Measurements from ENCODE around the gene SETDB1. TPM values are rescaled to one million over a fixed set of nuclear protein-coding genes. Genes with fewer than 3 reads are reported as not detected.

The SETDB1 gene
- polyA plus RNA-seq, 1 donor, result 56.7 TPM

DNA sequence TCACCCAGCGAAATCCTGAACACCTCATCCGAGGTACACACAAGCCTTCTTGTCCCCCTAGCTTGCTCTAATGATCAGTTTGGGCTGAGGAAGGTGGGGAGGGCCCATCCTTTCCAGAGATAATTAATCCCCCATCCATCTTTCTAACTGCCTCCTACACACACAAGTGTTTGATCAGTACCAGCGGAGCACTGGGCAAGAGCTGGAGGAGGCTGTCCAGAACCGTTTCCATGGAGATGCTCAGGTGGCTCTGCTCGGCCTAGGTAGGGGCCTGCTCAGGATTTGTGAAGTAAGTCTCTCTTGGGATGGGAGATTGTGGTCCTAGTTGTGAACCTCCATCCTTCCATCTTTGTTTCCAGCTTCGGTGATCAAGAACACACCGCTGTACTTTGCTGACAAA lies 61.8 kb downstream of the SETDB1 start:
- no peaks in the 10 kb centered on the region for H3K36me3 ChIP-seq (ENCODE audit: control insufficient read depth, insufficient read depth, low read length)
- no peak overlapping the region for H3K27ac ChIP-seq (ENCODE audit: low read length)
- no peak for DNase-seq
- H3K9me3 ChIP-seq (ENCODE audit: control insufficient read depth, low read depth, low read length), result no peaks in the 10 kb centered on the region
- no CpG with 5 or more reads among the region's 7 CpGs for WGBS (ENCODE audit: insufficient coverage, low lambda C conversion rate)
- no peaks in the 10 kb centered on the region for H3K27me3 ChIP-seq (ENCODE audit: control insufficient read depth, insufficient read depth, low read length)
- H3K4me3 ChIP-seq (ENCODE audit: low read length), result no peak overlapping the region
- peaks cover 5% of the 10 kb centered on the region for H3K4me1 ChIP-seq (ENCODE audit: control insufficient read depth, insufficient read depth, low read length)

DNA sequence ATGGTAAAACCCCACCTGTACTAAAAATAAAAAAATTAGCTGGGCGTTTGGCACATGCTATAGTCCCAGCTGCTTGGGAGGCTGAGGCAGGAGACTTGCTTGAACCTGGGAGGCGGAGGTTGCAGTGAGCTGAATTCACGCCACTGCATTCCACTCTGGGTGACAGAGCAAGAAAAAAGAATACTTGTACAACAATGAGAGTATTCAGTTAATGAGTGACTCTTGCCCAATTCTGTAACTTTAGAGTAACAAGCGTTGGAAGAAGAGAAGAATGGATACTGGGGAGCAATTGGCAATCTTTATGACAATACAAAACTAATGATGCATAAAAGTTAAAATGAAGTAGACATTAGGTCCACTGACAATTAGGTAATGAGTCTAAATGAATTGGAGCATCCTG lies 66.5 kb downstream of the SETDB1 start:
- H3K9me3 ChIP-seq (ENCODE audit: control insufficient read depth, low read depth, low read length), result no peaks in the 10 kb centered on the region
- H3K36me3 ChIP-seq (ENCODE audit: control insufficient read depth, insufficient read depth, low read length), result peaks cover 8% of the 10 kb centered on the region
- H3K4me1 ChIP-seq (ENCODE audit: control insufficient read depth, insufficient read depth, low read length), result no peaks in the 10 kb centered on the region
- H3K27ac ChIP-seq (ENCODE audit: low read length), result no peak overlapping the region
- H3K4me3 ChIP-seq (ENCODE audit: low read length), result no peak overlapping the region
- no peaks in the 10 kb centered on the region for H3K27me3 ChIP-seq (ENCODE audit: control insufficient read depth, insufficient read depth, low read length)
- WGBS (ENCODE audit: insufficient coverage, low lambda C conversion rate), result no CpG with 5 or more reads among the region's 4 CpGs
- DNase-seq, result no peak

DNA sequence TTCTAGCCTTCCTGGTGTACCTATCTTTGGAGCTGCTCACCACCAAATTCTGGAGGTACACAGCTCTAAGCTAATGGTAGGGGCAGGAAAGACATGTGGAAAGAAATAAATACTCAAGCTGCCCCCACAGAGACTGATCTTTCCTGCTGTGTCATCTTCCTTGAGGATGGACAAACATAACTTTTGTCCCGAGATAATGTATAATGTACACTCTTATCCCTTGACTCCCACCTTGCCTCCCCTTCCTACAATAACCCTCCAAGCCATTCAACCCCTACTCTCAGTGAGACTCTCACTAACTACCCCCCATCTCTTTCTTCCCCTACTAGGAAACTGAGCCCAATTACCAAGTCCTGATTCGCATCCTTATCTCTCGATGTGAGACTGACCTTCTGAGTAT lies 68.1 kb downstream of the SETDB1 start:
- Histone ChIP-seq H3K27me3 (ENCODE audit: control insufficient read depth, insufficient read depth, low read length) (no peaks in the 10 kb centered on the region), H3K9me3 (ENCODE audit: control insufficient read depth, low read depth, low read length) (no peaks in the 10 kb centered on the region), H3K36me3 (ENCODE audit: control insufficient read depth, insufficient read depth, low read length) (peaks cover 22% of the 10 kb centered on the region), H3K4me1 (ENCODE audit: control insufficient read depth, insufficient read depth, low read length) (no peaks in the 10 kb centered on the region), H3K27ac (ENCODE audit: low read length) (no peak overlapping the region), H3K4me3 (ENCODE audit: low read length) (no peak overlapping the region)
- DNase-seq, result no peak
- 71% methylated on average over 1 of the region's 3 CpGs for WGBS (ENCODE audit: insufficient coverage, low lambda C conversion rate)

DNA sequence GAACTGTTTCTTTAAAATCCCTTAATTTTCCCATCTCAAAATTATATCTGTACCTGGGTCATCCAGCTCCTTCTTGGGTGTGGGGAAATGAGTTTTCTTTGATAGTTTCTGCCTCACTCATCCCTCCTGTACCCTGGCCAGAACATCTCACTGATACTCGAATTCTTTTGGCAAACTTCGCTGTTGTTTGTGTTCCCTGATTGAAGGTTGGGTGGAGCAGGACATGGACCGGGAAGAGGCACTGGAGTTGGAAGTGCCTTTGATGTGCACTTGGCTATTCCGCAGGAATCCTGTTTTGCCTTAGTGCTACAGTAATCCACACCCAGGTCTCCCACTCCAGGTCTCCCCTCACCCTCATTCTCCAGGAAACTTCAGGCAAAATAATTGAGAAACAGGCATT lies 69.3 kb downstream of the SETDB1 start:
- DNase-seq, result no peak
- Histone ChIP-seq H3K9me3 (ENCODE audit: control insufficient read depth, low read depth, low read length) (no peaks in the 10 kb centered on the region), H3K27ac (ENCODE audit: low read length) (no peak overlapping the region), H3K27me3 (ENCODE audit: control insufficient read depth, insufficient read depth, low read length) (no peaks in the 10 kb centered on the region), H3K4me3 (ENCODE audit: low read length) (no peak overlapping the region), H3K4me1 (ENCODE audit: control insufficient read depth, insufficient read depth, low read length) (no peaks in the 10 kb centered on the region), H3K36me3 (ENCODE audit: control insufficient read depth, insufficient read depth, low read length) (peaks cover 33% of the 10 kb centered on the region)
- WGBS (ENCODE audit: insufficient coverage, low lambda C conversion rate), result 90% methylated on average over 2 of the region's 4 CpGs

DNA sequence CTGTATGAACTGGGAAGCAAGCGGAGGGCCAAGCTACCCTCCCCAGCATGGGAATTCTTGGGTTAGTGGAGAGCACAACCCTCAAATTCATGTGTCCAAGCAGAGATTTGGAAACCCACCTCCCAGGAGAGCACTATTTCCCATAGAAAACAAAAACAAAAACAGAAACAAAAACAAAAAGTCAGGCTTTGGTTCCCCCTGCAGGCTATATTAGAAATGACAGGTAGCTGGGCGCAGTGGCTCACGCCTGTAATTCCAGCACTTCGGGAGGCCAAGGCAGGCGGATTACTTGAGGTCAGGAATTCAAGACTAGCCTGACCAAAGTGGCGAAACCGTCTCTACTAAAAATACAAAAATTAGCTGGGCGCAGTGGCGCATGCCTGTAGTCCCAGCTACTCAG lies 69.7 kb downstream of the SETDB1 start:
- no peak overlapping the region for H3K27ac ChIP-seq (ENCODE audit: low read length)
- no peak overlapping the region for H3K4me3 ChIP-seq (ENCODE audit: low read length)
- peaks cover 33% of the 10 kb centered on the region for H3K36me3 ChIP-seq (ENCODE audit: control insufficient read depth, insufficient read depth, low read length)
- H3K27me3 ChIP-seq (ENCODE audit: control insufficient read depth, insufficient read depth, low read length), result no peaks in the 10 kb centered on the region
- H3K4me1 ChIP-seq (ENCODE audit: control insufficient read depth, insufficient read depth, low read length), result no peaks in the 10 kb centered on the region
- no peaks in the 10 kb centered on the region for H3K9me3 ChIP-seq (ENCODE audit: control insufficient read depth, low read depth, low read length)
- WGBS (ENCODE audit: insufficient coverage, low lambda C conversion rate), result no CpG with 5 or more reads among the region's 9 CpGs
- DNase-seq, result no peak

DNA sequence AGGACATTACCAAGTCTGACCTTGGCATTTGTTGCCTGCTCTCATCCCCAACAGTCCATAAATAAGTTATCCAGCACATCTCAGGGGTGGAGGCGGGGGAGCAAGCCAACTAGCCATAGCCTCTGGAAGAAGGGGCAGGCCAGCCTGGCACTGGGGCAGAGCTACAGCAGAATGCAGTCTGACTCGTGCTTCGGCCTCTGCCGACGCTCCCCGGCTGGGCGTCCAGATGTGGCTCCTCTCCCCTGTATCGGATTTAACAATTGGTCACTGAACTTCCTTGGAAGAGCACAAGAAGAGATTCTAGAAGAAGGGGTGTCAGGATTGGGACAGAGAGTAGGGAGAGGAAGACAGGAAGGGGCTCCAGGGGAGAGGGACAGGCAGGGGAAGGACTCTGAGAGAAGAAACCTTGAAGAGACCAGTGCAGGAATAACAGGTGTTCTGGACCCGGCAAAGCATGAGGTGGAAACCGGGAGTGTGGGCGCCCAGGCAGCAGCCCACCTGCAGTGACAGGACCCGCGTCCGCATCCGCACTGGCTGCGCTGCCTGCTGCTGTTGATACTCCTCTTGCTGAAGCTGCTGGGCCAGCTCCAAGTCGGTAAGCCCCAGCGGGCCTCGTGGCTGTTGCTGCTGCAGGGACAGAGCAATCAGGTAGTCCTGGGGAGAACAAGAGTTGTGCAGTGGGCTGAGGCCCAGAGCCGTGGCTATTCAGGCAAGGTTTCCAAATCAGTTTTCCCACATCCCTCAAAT lies 71.1 kb downstream of the SETDB1 start:
- peaks cover 43% of the 10 kb centered on the region for H3K36me3 ChIP-seq (ENCODE audit: control insufficient read depth, insufficient read depth, low read length)
- no CpG with 5 or more reads among the region's 20 CpGs for WGBS (ENCODE audit: insufficient coverage, low lambda C conversion rate)

DNA sequence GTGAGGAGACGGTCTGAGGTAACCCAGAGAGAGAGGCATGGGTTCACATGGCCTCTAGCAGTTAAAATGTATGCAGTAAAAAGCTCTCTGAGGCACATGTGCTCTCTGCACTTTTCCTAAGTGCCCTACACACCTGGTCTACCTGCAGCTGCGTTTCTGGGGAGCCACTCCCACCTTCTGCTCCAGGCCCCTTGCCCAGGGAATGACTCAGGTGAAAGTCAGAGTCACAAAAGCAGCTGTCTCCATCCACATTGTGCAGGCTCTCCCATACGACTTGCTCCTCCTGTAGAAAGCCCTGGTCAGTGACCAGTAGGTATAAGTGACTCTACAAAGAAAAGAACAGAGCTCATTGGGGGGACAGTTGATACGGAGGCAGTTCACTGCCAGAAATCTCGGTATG lies 71.8 kb downstream of the SETDB1 start:
- Histone ChIP-seq H3K27ac (ENCODE audit: low read length) (no peak overlapping the region), H3K27me3 (ENCODE audit: control insufficient read depth, insufficient read depth, low read length) (no peaks in the 10 kb centered on the region), H3K4me1 (ENCODE audit: control insufficient read depth, insufficient read depth, low read length) (no peaks in the 10 kb centered on the region), H3K36me3 (ENCODE audit: control insufficient read depth, insufficient read depth, low read length) (peaks cover 48% of the 10 kb centered on the region), H3K9me3 (ENCODE audit: control insufficient read depth, low read depth, low read length) (no peaks in the 10 kb centered on the region), H3K4me3 (ENCODE audit: low read length) (no peak overlapping the region)
- DNase-seq, result no peak
- WGBS (ENCODE audit: insufficient coverage, low lambda C conversion rate), result no CpG with 5 or more reads among the region's 5 CpGs

More for the DNA sequence above, 71.1 kb downstream of the SETDB1 start:
- H3K27ac ChIP-seq (ENCODE audit: low read length), result no peak overlapping the region
- no peak overlapping the region for H3K4me3 ChIP-seq (ENCODE audit: low read length)
- H3K4me1 ChIP-seq (ENCODE audit: control insufficient read depth, insufficient read depth, low read length), result no peaks in the 10 kb centered on the region
- H3K9me3 ChIP-seq (ENCODE audit: control insufficient read depth, low read depth, low read length), result no peaks in the 10 kb centered on the region
- H3K27me3 ChIP-seq (ENCODE audit: control insufficient read depth, insufficient read depth, low read length), result no peaks in the 10 kb centered on the region
- no peak for DNase-seq

DNA sequence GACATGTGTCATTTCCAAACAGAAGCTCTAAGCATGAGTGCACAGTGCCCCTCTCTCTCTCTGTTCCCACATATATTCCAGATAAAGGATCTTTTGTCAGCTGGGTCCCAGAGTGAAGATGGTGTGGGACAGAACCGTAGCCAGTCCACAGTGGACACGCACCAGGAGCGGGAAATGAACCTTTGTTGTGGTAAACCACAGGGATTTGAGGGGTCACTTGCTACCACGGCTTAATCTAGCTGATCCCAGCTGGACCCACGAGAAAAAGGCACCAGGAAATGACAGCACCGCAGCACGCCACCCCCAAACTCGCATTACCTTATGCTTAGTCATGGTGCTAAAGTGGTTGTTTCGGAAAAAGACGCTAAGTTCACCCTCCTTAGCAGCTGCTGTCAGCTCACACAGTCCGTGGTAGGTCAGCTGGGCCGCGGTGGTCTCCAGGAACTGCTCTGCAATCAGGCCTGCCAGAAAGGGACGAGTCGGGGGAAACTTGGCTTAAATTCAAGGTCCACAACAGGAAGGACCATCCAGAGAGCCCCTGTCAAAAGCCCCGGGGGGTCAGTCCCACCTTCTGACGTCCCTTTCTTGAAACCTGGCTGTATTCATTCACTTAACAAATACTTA lies 73.0 kb downstream of the SETDB1 start:
- Histone ChIP-seq H3K27me3 (ENCODE audit: control insufficient read depth, insufficient read depth, low read length) (no peaks in the 10 kb centered on the region), H3K4me3 (ENCODE audit: low read length) (no peak overlapping the region), H3K4me1 (ENCODE audit: control insufficient read depth, insufficient read depth, low read length) (peaks cover 2% of the 10 kb centered on the region), H3K27ac (ENCODE audit: low read length) (no peak overlapping the region), H3K36me3 (ENCODE audit: control insufficient read depth, insufficient read depth, low read length) (peaks cover 48% of the 10 kb centered on the region), H3K9me3 (ENCODE audit: control insufficient read depth, low read depth, low read length) (no peaks in the 10 kb centered on the region)
- WGBS (ENCODE audit: insufficient coverage, low lambda C conversion rate), result no CpG with 5 or more reads among the region's 17 CpGs
- DNase-seq, result no peak

DNA sequence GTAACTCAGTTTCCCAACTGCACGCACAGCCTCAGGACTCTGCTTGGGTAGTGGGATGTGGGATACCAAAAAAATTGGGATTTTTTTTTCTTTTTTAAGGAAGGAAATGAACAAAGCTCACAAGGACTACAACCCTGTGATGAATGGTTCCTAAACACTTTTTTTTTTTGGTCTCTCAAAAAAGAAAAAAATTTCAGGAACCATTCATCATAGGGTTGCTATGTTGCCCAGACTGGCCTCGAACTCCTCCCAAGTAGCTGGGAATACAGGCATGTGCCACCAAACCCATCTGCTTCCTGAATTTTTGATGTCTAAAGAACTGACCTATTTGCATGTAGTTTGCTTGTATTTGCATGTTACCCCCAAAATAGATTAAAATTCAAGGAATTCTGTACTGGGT lies 73.8 kb downstream of the SETDB1 start:
- 80% methylated on average over 1 of the region's 2 CpGs for WGBS (ENCODE audit: insufficient coverage, low lambda C conversion rate)
- Histone ChIP-seq H3K27ac (ENCODE audit: low read length) (no peak overlapping the region), H3K4me1 (ENCODE audit: control insufficient read depth, insufficient read depth, low read length) (peaks cover 6% of the 10 kb centered on the region), H3K36me3 (ENCODE audit: control insufficient read depth, insufficient read depth, low read length) (peaks cover 48% of the 10 kb centered on the region), H3K9me3 (ENCODE audit: control insufficient read depth, low read depth, low read length) (no peaks in the 10 kb centered on the region), H3K4me3 (ENCODE audit: low read length) (no peak overlapping the region), H3K27me3 (ENCODE audit: control insufficient read depth, insufficient read depth, low read length) (no peaks in the 10 kb centered on the region)
- DNase-seq, result no peak

DNA sequence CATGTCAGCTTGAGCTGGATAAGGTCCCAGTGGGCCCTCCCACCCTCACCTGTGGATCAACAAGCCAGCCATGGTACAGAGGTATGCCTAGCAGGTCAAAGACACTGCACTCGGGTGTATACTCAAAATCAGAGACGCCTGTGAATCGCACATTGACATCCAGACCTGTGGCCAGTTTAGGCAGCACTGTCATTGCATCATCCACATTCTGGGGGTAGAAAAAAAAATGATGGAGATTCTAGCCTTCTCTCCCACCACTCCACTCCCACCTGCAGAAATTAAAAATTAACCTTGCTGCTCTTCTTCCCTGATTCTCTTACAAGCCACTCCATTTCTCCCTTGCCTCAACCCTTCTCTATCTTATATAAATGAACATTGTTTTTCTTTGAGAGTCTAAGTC lies 74.2 kb downstream of the SETDB1 start:
- Histone ChIP-seq H3K36me3 (ENCODE audit: control insufficient read depth, insufficient read depth, low read length) (peaks cover 48% of the 10 kb centered on the region), H3K4me3 (ENCODE audit: low read length) (no peak overlapping the region), H3K27ac (ENCODE audit: low read length) (no peak overlapping the region), H3K9me3 (ENCODE audit: control insufficient read depth, low read depth, low read length) (no peaks in the 10 kb centered on the region), H3K27me3 (ENCODE audit: control insufficient read depth, insufficient read depth, low read length) (no peaks in the 10 kb centered on the region), H3K4me1 (ENCODE audit: control insufficient read depth, insufficient read depth, low read length) (peaks cover 7% of the 10 kb centered on the region)
- DNase-seq, result no peak
- 100% methylated on average over 1 of the region's 3 CpGs for WGBS (ENCODE audit: insufficient coverage, low lambda C conversion rate)

DNA sequence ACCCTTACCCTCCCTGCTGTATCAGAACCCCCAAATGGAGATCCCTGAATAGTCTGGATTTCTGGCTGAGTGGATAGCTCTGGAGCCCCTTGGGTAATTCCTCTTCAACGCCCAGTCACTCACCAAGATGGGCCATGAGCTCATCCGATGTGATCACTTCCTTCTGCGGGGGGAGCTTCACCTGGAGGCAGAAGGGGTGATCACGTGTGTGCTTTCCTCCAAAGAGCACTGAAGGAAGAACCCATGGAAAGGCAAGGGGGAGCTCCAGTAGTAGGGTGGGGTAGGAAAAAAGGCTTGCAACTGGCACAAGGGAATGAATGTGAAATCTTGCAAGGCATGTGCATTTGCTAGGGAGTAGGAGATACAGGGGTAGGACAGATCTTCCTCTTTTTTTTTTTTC lies 75.4 kb downstream of the SETDB1 start:
- H3K27me3 ChIP-seq (ENCODE audit: control insufficient read depth, insufficient read depth, low read length), result no peaks in the 10 kb centered on the region
- H3K36me3 ChIP-seq (ENCODE audit: control insufficient read depth, insufficient read depth, low read length), result peaks cover 48% of the 10 kb centered on the region
- no peak overlapping the region for H3K4me3 ChIP-seq (ENCODE audit: low read length)
- no peak overlapping the region for H3K27ac ChIP-seq (ENCODE audit: low read length)
- WGBS (ENCODE audit: insufficient coverage, low lambda C conversion rate), result no CpG with 5 or more reads among the region's 4 CpGs
- DNase-seq, result no peak
- peaks cover 7% of the 10 kb centered on the region for H3K4me1 ChIP-seq (ENCODE audit: control insufficient read depth, insufficient read depth, low read length)
- H3K9me3 ChIP-seq (ENCODE audit: control insufficient read depth, low read depth, low read length), result no peaks in the 10 kb centered on the region
